Amygdala (tissue), 56 donors: ENCODE results near the gene CLDN6.

ENCODE experiments used
- DNase-seq, 56 donors: peaks; one replicate each; lab custom pipeline; 2025; lab: John Stamatoyannopoulos, UW

CLDN6 gene

DNA sequence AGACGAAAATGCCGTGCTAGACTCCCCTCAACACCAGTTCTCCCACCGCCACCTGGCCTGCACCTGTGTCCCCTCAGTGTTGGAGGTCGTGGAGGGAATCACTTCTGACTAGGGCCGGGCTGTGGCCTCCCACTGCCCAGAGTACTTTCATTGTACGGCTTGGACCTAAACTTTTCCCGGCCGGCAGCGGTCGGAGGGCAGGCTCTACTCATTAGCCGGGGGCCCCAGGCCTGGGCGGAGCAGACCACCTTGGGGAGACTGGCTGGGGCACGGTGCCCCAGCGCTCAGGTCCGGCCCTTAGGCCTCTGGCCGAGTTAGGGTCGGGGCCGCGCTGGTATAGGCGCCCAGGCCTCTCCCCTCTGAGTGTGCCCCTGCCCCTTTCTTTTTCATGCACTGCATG is 639 bp downstream of the CLDN6 start:
- no peak for DNase-seq

DNA sequence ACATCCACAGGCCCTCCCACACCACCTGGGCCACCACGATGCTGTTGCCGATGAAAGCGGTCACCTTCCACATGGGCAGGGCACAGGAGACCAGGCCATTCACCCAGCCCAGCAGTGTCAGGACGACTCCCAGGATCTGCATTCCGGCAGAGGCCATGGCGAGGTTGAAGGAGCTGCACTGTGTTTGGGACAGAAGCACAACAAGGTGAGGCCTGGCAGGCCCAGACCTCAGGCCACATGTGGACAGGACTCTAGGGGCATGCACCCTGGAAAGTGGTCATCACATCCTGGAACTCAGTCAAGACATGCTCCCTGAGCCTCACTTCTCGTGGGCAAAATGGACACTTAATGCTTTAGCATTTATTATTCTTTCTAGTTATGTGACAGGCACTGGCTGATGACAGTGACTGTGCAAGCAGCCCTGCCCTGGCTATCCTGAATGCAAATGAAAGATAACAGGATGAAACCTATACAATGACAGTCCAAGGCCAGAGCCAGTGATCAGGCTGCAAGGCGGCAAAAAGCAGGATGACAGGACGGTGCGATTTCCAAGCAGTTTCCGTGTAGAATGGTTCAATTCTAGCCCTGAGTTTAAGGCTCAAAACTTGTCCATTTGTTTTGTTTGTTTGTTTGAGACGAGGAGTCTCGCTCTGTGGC is 2.0 kb downstream of the CLDN6 start:
- DNase-seq, result no peak

- no peak for DNase-seq
Measured at GRCh38 chr16:3014971-3015370, 3.0 kb downstream of the CLDN6 start.

- DNase-seq, result no peak
Measured at GRCh38 chr16:3013998-3014690, 3.8 kb downstream of the CLDN6 start.

DNA sequence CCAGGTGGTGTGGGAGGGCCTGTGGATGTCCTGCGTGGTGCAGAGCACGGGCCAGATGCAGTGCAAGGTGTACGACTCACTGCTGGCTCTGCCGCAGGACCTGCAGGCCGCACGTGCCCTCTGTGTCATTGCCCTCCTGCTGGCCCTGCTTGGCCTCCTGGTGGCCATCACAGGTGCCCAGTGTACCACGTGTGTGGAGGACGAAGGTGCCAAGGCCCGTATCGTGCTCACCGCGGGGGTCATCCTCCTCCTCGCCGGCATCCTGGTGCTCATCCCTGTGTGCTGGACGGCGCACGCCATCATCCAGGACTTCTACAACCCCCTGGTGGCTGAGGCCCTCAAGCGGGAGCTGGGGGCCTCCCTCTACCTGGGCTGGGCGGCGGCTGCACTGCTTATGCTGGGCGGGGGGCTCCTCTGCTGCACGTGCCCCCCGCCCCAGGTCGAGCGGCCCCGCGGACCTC is 4.5 kb downstream of the CLDN6 start:
- no peak for DNase-seq

DNA sequence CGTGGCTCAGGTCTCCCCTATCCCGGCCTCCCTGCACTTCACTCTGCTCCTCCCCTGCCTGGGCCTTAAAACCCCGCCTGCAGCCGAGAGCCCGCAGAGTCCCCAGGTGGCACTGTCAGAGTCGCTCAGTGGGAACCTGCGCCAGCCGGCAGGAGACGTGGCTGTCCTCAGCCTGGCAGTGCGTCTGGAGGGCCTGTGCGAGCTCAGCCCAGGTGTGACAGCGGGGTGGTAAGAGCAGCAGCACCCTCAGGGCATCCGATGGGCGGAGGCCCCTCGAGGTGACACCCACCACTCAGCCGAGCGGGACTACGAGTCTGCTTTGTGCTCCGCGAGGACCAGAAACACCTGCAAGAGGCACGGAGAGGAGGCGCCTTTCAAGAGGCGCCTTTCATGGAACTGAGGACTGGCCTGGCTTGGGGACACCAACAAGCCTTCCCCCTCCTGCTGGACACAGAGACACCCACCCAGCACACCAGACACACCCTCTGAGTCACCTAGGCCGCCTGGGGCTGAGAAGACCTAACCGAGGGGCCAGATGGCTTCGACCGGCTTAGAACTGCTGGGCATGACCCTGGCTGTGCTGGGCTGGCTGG is 5.1 kb downstream of the CLDN6 start, which contains the start of gene CLDN9:
TSS of gene CLDN9 (plus strand) at position 96 of the 593 bp plus-strand sequence. CDS start at position 536, 440 bp downstream.
- no peak for DNase-seq

GRCh38 chr16:3012246-3012645 is 5.7 kb downstream of the CLDN6 start:
- no peak for DNase-seq

GRCh38 chr16:3010510-3010909 is 7.5 kb downstream of the CLDN6 start:
- no peak for DNase-seq

GRCh38 chr16:3009568-3010390 is 8.2 kb downstream of the CLDN6 start:
- DNase-seq, result no peak

GRCh38 chr16:3008690-3009037 is 9.3 kb downstream of the CLDN6 start:
- no peak for DNase-seq

DNA sequence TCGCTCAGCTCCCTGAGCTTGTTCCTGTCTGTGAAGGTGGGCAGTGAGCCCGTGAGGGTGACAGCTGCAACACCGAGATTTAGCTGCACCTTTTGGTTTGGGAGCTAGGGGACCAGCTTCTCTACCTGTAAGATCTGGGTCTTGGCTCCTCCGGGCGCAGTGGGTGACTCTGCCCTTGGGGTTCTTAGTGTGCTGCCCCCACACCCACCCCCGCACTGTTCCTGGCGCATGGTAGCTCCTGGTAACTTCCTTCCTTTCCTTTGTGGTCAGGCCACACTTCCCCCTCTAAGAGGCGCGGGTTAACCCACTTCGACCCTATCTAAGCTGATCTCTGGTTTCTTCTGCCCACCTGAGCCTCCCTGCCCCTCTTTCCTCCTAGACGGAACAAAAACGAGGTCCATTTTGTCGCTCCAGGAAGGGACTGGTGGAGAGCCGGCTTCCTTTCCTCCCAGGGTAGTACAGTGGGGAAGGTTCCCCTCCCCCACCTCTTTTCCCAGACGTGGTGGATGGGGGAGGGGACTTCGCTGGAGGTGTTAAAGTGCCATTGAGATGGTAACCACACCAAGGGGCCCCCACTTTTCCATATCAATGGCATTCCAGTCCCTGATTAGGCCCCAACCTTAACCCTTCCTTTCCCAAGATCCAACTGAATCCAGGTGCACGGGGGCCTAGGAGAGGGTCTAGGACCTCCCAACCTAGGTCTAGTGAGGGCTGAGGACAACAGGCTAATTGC is 9.9 kb downstream of the CLDN6 start:
- peak in 8 of 56 donors; percentile 2 to 29 (median 12) for DNase-seq

DNA sequence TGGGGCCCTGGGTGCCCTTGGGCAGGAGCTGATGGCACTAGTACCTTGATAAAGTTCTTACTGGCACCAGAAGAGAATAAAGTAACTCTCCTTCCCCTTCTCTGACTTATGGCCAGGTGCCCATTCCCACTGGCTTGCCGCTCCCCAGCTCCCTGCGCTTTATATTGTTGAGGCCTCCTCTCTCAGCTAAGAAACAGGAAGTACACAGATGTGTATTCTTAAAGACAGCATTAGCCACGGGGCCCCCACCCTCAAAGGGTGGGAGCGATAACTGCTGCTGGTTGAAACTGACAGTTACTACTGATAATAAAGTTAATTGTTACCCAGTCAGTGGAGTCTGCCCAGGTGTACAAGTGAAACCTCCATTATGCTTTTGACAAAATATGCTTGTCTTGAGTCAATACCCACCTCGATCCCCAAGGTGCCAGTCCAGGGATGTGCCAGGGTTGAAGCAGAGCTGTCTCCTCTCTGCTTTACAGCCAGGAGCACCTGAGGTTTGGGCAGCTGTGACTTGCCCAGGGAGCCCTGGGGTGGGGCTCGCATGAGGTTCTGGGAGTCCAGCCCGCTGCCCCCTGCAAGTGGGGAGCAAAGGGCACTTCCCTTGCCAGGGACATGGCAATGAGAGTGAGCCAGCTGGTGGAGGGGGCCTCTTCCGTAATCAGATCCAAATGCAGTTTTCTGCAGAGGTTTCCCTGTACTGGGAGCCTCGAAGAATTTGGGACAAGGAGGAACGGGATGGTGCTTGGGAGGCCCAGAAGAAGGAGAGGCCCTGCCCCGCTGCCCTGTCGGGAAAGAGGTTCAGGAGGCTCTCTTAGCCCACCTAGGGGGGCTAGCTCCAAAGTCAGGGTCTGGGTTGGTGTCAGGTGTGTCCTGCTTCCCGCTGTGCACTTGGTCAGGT is 10.7 kb downstream of the CLDN6 start:
- no peak for DNase-seq

- DNase-seq, result no peak
Measured at GRCh38 chr16:3004781-3005284, 13.2 kb downstream of the CLDN6 start.

GRCh38 chr16:3004319-3004718 is 13.7 kb downstream of the CLDN6 start:
- peak in 1 of 56 donors; percentile 33 for DNase-seq

- DNase-seq, result peak; percentile 63 to 99 (median 96)
Measured at GRCh38 chr16:3003582-3004270, 14.3 kb downstream of the CLDN6 start.

GRCh38 chr16:3001316-3001715 is 16.7 kb downstream of the CLDN6 start:
- DNase-seq, result no peak

GRCh38 chr16:3000540-3000939 is 17.4 kb downstream of the CLDN6 start:
- DNase-seq, result no peak

- no peak for DNase-seq
Measured at GRCh38 chr16:2999929-3000328, 18.1 kb downstream of the CLDN6 start.
